H9 (cell line): ENCODE results near the gene CFAP43. TPM values are rescaled to one million over a fixed set of nuclear protein-coding genes. Genes with fewer than 3 reads are reported as not detected.
A peak's percentile ranks its signal among the peaks of the same experiment; 100 is the strongest.

Experiments
- DNase-seq: peaks from one replicate; pipeline ENCODE4 v3.0.0-alpha.2; 2017
- H2AFZ ChIP-seq: one replicate; pipeline ENCODE4 v1.6.1; 2013; ENCODE audit warnings: mild to moderate bottlenecking, low read length, control low read depth, moderate library complexity
- H2AK5ac ChIP-seq: 2 replicates; pipeline ENCODE4 v1.6.1; 2013; ENCODE audit warnings: low read length, control low read depth, mixed read lengths; ENCODE audit not compliant: insufficient read length
- H2BK120ac ChIP-seq: one replicate; pipeline ENCODE4 v1.6.1; 2013; ENCODE audit warnings: low read depth, mild to moderate bottlenecking, low read length, control low read depth, inconsistent platforms; ENCODE audit not compliant: poor library complexity, severe bottlenecking
- H2BK12ac ChIP-seq: 2 replicates; pipeline ENCODE4 v1.6.1; 2013; ENCODE audit warnings: low read length, control low read depth, mixed read lengths, low read depth; ENCODE audit not compliant: insufficient read length
- H2BK15ac ChIP-seq: 2 replicates; pipeline ENCODE4 v1.6.1; 2013; ENCODE audit warnings: low read depth, low read length, control low read depth
- H2BK20ac ChIP-seq: one replicate; pipeline ENCODE4 v1.6.1; 2013; ENCODE audit warnings: low read depth, mild to moderate bottlenecking, low read length, control low read depth, inconsistent platforms; ENCODE audit not compliant: poor library complexity, severe bottlenecking
- H2BK5ac ChIP-seq: 2 replicates; pipeline ENCODE4 v1.6.1; 2013; ENCODE audit warnings: low read length, control low read depth, mixed read lengths; ENCODE audit not compliant: insufficient read length
- H3K14ac ChIP-seq: 2 replicates; pipeline ENCODE4 v1.6.1; 2013; ENCODE audit warnings: low read length, control low read depth; ENCODE audit not compliant: insufficient read depth
- H3K18ac ChIP-seq: 2 replicates; pipeline ENCODE4 v1.6.1; 2013; ENCODE audit warnings: low read depth, mild to moderate bottlenecking, mixed read lengths, low read length, control low read depth; ENCODE audit not compliant: insufficient read length
- H3K23ac ChIP-seq: 2 replicates; pipeline ENCODE4 v1.6.1; 2013; ENCODE audit warnings: low read length, control low read depth, mixed read lengths, low read depth; ENCODE audit not compliant: insufficient read length
- H3K23me2 ChIP-seq: 2 replicates; pipeline ENCODE4 v1.6.1; 2013; ENCODE audit warnings: low read depth, mild to moderate bottlenecking, mixed read lengths, low read length, control low read depth; ENCODE audit not compliant: insufficient read length, poor library complexity, severe bottlenecking
- H3K27ac ChIP-seq: 2 replicates; pipeline ENCODE4 v1.5.1; 2013; ENCODE audit warnings: low read length, control low read depth, mixed read lengths, low read depth; ENCODE audit not compliant: insufficient read length
- H3K27me3 ChIP-seq: 2 replicates; pipeline ENCODE4 v1.6.1; 2013; ENCODE audit warnings: low read length, control low read depth, inconsistent platforms; ENCODE audit not compliant: insufficient read depth
- H3K4ac ChIP-seq: 2 replicates; pipeline ENCODE4 v1.6.1; 2013; ENCODE audit warnings: low read depth, mild to moderate bottlenecking, control low read depth, inconsistent platforms, low read length, moderate library complexity
- H3K4me1 ChIP-seq: 2 replicates; pipeline ENCODE4 v1.6.1; 2013; ENCODE audit warnings: low read length, control low read depth, inconsistent platforms; ENCODE audit not compliant: insufficient read depth
- H3K4me2 ChIP-seq: 2 replicates; pipeline ENCODE4 v1.6.1; 2013; ENCODE audit warnings: low read length, control low read depth, mixed read lengths; ENCODE audit not compliant: insufficient read length, insufficient read depth
- H3K56ac ChIP-seq: 2 replicates; pipeline ENCODE4 v1.6.1; 2013; ENCODE audit warnings: low read depth, mild to moderate bottlenecking, mixed read lengths, low read length, control low read depth; ENCODE audit not compliant: insufficient read length
- H3K79me1 ChIP-seq: 2 replicates; pipeline ENCODE4 v1.6.1; 2013; ENCODE audit warnings: low read depth, mild to moderate bottlenecking, moderate library complexity, low read length, control low read depth, inconsistent platforms; ENCODE audit not compliant: insufficient read depth, poor library complexity, severe bottlenecking
- H3K79me2 ChIP-seq: 2 replicates; pipeline ENCODE4 v1.6.1; 2013; ENCODE audit warnings: low read length, control low read depth, inconsistent platforms; ENCODE audit not compliant: insufficient read depth
- H3K9ac ChIP-seq: 2 replicates; pipeline ENCODE4 v1.6.1; 2013; ENCODE audit warnings: low read length, control low read depth, mixed read lengths; ENCODE audit not compliant: insufficient read length; ENCODE audit errors: extremely low read depth
- H3K9me3 ChIP-seq: one replicate; pipeline ENCODE4 v1.6.1; 2013; ENCODE audit warnings: low read depth, low read length, inconsistent platforms; ENCODE audit not compliant: control insufficient read depth
- H3T11ph ChIP-seq: one replicate; pipeline ENCODE4 v1.6.1; 2013; ENCODE audit warnings: mild to moderate bottlenecking, low read length, control low read depth, inconsistent platforms
- H4K20me1 ChIP-seq: one replicate; pipeline ENCODE4 v1.6.1; 2013; ENCODE audit not compliant: control insufficient read depth, insufficient read length, insufficient read depth
- H4K5ac ChIP-seq: 2 replicates; pipeline ENCODE4 v1.6.1; 2013; ENCODE audit warnings: low read depth, mild to moderate bottlenecking, mixed read lengths, low read length, control low read depth; ENCODE audit not compliant: insufficient read length
- H4K8ac ChIP-seq: replicated peaks from 2 replicates; pipeline ENCODE4 v1.6.1; 2013; ENCODE audit warnings: low read length, control low read depth, mixed read lengths, low read depth; ENCODE audit not compliant: insufficient read length
- H4K91ac ChIP-seq: 2 replicates; pipeline ENCODE4 v1.6.1; 2013; ENCODE audit warnings: low read depth, mild to moderate bottlenecking, moderate library complexity, mixed read lengths, low read length, control low read depth; ENCODE audit not compliant: insufficient read length
- H3K27ac Mint-ChIP-seq, 3 experiments: 2 replicates in 2 of 3; 3 replicates in 1 of 3; pipeline ENCODE4 v1.8.0; 2020 to 2021; ENCODE audit warnings: mixed read lengths in 3 of 3, mild to moderate bottlenecking in 1 of 3, moderate library complexity in 1 of 3
- H3K27me3 Mint-ChIP-seq: 2 replicates; pipeline ENCODE4 v1.8.0; 2021; ENCODE audit warnings: low read depth, mild to moderate bottlenecking, moderate library complexity, mixed read lengths
- H3K36me3 Mint-ChIP-seq, 3 experiments: 2 replicates in 2 of 3; 3 replicates in 1 of 3; pipeline ENCODE4 v1.8.0; 2020 to 2021; ENCODE audit warnings: low read depth in 3 of 3, mixed read lengths in 3 of 3; ENCODE audit not compliant: insufficient read depth in 1 of 3
- H3K4me1 Mint-ChIP-seq, 2 experiments: 2 replicates each; pipeline ENCODE4 v1.8.0; 2020; ENCODE audit warnings: mixed read lengths in 2 of 2
- H3K4me3 Mint-ChIP-seq, 2 experiments: 2 replicates in 1 of 2; 3 replicates in 1 of 2; pipeline ENCODE4 v1.8.0; 2020 to 2021; ENCODE audit warnings: mild to moderate bottlenecking in 2 of 2, mixed read lengths in 2 of 2, moderate library complexity in 1 of 2
- H3K9me3 Mint-ChIP-seq, 2 experiments: 2 replicates in 1 of 2; 3 replicates in 1 of 2; pipeline ENCODE4 v1.8.0; 2020; ENCODE audit warnings: mild to moderate bottlenecking in 2 of 2, mixed read lengths in 2 of 2, moderate library complexity in 1 of 2
- WGBS: extraction: QIAGEN DNeasy Blood & Tissue Kit; methylation state at CpG from one replicate; pipeline ENCODE4 v1.1.7; 2013; ENCODE audit warnings: missing lambda C conversion rate, low lambda C conversion rate, mixed read lengths; ENCODE audit not compliant: insufficient read length; ENCODE audit errors: extremely low coverage; 5-methylcytosine and 5-hydroxymethylcytosine counted together
- total RNA-seq: library from RNA; stranded (reverse); gene quantifications from 2 replicates; pipeline ENCODE4 v1.2.1, GENCODE V29; 2021
- TF ChIP-seq, protein P1 (sequence below): fragments of 200-600 bp; sonication (generic); conservative IDR thresholded peaks from 3 replicates; pipeline ENCODE4 v1.8.0; 2021; ENCODE audit warnings: antibody characterized with exemption, mild to moderate bottlenecking

The CFAP43 gene
- total RNA-seq, 1 experiment from 2014 or later, result 0.26 TPM

DNA sequence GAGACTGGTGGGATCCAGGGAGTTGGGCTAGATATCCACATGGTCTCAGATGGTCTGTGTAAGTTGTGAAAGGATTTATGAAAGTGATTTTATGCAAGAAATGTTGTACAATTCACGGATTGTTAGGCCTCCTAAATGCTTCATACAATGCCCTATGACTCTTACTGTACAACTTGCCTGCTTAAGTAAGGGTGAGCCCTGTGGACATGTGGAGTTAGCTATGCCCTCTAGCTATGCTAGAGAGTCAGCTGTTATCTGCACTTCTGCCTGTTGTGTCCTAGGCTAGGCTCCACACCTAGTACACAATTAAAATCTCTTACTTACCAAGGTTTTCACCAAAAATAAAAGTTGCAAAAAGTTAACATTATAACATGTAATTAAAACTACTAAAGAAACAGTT is 1.7 kb upstream of the CFAP43 start:
- no peak overlapping the region for H4K5ac ChIP-seq
- no peak overlapping the region for H3K23ac ChIP-seq
- no peak for DNase-seq
- H3K27ac ChIP-seq, result no peak overlapping the region
- Mint-ChIP-seq H3K36me3 (peaks cover 4 to 5% (median 5%) of the 10 kb centered on the region in 3 experiments; a peak in 6 of 7 replicates), H3K27ac (peak overlapping the region in 1 of 3 experiments; percentile 8; a peak in 1 of 7 replicates), H3K9me3 (peaks cover 15 to 19% of the 10 kb centered on the region in 2 experiments), H3K27me3 (no peaks in the 10 kb centered on the region; the same call in 1 of the 2 replicates), H3K4me3 (no peak overlapping the region), H3K4me1 (peaks cover 8 to 10% of the 10 kb centered on the region in 2 experiments; a peak in 3 of 4 replicates)
- H4K91ac ChIP-seq, result no peak overlapping the region
- no peak overlapping the region for H2AK5ac ChIP-seq
- no peaks in the 10 kb centered on the region for H3K79me1 ChIP-seq
- no peak overlapping the region for H2BK15ac ChIP-seq
- no peak overlapping the region for H3K56ac ChIP-seq
- H2BK20ac ChIP-seq, result no peak overlapping the region
- H2BK12ac ChIP-seq, result no peak overlapping the region
- no peaks in the 10 kb centered on the region for H3K79me2 ChIP-seq
- H3K14ac ChIP-seq, result no peak overlapping the region
- no peak overlapping the region for H3T11ph ChIP-seq
- TF ChIP-seq, protein P1, sequence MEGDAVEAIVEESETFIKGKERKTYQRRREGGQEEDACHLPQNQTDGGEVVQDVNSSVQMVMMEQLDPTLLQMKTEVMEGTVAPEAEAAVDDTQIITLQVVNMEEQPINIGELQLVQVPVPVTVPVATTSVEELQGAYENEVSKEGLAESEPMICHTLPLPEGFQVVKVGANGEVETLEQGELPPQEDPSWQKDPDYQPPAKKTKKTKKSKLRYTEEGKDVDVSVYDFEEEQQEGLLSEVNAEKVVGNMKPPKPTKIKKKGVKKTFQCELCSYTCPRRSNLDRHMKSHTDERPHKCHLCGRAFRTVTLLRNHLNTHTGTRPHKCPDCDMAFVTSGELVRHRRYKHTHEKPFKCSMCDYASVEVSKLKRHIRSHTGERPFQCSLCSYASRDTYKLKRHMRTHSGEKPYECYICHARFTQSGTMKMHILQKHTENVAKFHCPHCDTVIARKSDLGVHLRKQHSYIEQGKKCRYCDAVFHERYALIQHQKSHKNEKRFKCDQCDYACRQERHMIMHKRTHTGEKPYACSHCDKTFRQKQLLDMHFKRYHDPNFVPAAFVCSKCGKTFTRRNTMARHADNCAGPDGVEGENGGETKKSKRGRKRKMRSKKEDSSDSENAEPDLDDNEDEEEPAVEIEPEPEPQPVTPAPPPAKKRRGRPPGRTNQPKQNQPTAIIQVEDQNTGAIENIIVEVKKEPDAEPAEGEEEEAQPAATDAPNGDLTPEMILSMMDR, result no peak
- no peak overlapping the region for H2BK120ac ChIP-seq
- no peaks in the 10 kb centered on the region for H4K20me1 ChIP-seq
- no peak overlapping the region for H3K9ac ChIP-seq
- H4K8ac ChIP-seq, result no peak overlapping the region
- no peaks in the 10 kb centered on the region for H3K9me3 ChIP-seq
- no peak overlapping the region for H2BK5ac ChIP-seq
- no peak overlapping the region for H3K18ac ChIP-seq
- no peak overlapping the region for H3K4me2 ChIP-seq
- H3K4me1 ChIP-seq, result no peaks in the 10 kb centered on the region
- H3K23me2 ChIP-seq, result peaks cover 8% of the 10 kb centered on the region
- no CpG with 5 or more reads among the region's 1 CpG for WGBS
- H3K4ac ChIP-seq, result no peak overlapping the region
- no peak overlapping the region for H2AFZ ChIP-seq
- no peaks in the 10 kb centered on the region for H3K27me3 ChIP-seq
